HG03442 (cell line): ENCODE measurements around the gene GIT1.

ENCODE experiments used
- ATAC-seq: cut with Tn5 transposase; IDR thresholded peaks from one replicate; pipeline ENCODE4 v1.9.1; 2021; ENCODE audit warnings: mild to moderate bottlenecking, moderate library complexity; ENCODE audit not compliant: unreplicated experiment

The GIT1 gene, protein sequence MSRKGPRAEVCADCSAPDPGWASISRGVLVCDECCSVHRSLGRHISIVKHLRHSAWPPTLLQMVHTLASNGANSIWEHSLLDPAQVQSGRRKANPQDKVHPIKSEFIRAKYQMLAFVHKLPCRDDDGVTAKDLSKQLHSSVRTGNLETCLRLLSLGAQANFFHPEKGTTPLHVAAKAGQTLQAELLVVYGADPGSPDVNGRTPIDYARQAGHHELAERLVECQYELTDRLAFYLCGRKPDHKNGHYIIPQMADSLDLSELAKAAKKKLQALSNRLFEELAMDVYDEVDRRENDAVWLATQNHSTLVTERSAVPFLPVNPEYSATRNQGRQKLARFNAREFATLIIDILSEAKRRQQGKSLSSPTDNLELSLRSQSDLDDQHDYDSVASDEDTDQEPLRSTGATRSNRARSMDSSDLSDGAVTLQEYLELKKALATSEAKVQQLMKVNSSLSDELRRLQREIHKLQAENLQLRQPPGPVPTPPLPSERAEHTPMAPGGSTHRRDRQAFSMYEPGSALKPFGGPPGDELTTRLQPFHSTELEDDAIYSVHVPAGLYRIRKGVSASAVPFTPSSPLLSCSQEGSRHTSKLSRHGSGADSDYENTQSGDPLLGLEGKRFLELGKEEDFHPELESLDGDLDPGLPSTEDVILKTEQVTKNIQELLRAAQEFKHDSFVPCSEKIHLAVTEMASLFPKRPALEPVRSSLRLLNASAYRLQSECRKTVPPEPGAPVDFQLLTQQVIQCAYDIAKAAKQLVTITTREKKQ

GRCh38 chr17:29589524-29590410 is at the start of gene GIT1:
Gene GIT1 (minus strand): TSS chr17:29589648. CDS start chr17:29589378, 270 bp downstream.
- peak; percentile 56 for ATAC-seq

DNA sequence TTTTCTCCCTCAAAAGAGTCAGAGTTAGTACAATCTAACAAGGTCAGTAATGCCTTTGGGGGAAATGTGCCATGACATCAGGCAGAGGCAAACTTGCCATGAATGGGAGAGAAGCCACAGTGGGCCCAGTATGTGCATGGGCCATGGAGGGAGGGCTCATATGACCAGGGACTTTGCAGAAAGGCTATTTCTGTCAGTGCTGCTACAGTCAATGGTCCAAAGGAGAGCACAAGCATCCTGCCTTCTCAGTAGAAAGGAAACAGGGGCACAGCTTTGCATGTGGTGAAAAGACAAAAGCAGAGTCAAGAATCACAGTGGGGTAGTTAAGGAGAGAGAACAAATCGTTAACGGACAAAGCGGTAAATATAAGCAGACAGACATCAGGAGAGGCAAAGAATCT is 44.4 kb upstream of the GIT1 start:
- ATAC-seq = no peak

DNA sequence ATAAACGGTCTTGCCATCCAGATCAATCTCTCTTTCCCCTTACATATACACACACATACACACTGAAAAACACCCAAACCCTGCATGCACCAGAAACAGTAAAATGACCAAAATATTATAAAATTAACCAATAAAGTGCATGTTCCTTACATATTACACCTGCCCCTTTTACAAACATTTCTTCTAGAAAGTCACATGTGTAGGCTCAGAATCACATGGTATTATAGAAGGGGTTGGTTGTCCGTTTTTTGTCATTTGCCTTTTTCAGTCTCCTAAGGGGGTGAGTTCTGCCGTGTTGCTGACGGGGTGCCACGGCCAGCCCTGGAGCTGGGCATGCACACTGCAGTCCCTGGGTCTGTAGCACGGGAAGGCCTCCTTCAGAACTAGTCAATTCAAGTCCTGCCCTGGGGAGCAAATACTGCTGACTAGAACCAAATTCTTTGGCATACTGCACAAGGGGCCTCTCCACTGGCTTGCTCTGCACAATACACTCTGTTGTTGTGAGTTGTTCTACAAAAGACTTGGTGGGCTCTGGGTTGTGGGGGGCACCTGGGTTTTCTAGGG is 41.3 kb upstream of the GIT1 start:
- ATAC-seq = no peak

- ATAC-seq = no peak
These were observed 40.4 kb upstream of the GIT1 start for GRCh38 chr17:29629839-29630238.

GRCh38 chr17:29628644-29629043 is 39.2 kb upstream of the GIT1 start:
- ATAC-seq = no peak

GRCh38 chr17:29627951-29628350 is 38.5 kb upstream of the GIT1 start:
- ATAC-seq = no peak

DNA sequence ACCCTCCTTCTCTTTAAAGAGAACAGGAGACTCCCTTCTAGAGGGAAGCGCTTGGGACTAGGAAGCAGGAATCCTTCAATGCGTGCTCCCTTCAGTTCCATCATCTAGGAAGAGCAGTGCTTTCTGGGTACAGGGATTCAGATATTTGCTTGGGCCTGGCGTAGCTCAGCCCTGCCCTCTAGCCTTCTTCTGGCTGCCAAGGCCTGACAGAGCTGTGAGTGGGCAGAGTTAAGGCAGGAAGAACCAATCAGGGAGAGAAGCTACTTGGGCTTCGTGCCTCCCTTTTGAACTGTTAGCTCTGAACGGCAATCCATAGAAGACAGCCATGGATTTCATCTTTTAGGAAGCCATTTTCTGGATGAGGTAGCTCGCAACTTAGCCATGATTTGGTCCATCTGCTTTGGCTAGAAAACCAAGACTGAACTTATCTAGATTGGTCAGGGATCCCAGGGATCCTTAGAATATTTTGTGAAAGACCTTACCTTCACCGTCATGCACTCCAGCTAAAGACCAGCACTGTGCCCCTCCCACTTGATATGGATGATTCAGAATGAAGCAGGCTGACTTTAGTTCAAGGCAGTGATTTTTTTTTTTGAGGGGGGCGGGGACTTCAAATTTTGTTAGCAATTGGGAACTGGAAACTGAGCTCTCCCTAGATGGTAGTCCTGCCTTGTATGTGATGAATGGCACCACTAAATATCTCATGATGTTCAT is 35.7 kb upstream of the GIT1 start:
- ATAC-seq = no peak

DNA sequence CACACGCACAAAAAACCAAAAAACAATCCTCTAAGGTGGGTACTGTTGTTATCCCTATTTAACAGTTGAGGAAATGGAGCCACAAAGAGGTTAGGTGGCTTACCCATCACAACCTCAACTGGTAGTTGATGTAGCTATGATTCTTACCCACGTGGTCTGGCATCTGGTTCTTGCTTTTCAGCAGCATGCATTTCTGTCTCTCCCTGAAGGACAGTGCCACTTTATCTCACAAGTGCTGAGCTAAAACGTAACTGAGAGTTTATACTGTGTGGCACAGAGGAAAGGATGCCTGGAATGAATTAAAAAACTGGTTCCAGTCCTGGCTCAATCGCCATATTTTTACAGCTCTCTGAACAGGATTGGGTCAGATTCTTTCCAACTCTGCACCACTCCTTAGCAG is 35.1 kb upstream of the GIT1 start:
- no peak for ATAC-seq

DNA sequence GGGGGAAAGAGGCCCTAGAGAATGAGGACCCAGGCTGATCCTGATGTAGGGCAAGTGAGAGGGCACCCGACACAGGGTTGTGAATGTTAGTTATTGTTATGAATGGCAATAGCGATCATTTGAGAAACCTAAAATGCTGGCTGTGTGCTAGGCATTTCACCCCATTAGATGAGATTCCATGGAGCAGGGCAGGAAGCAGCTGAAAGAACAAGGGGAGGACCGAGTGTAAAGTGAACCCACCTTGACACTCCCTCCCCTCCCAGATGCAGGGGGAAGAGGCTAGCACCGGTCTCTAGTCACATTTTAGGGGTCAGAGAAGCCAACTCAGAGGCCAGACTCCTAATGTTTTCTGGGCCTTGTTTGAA is 33.8 kb upstream of the GIT1 start:
- no peak for ATAC-seq

- peak; percentile 37 for ATAC-seq
These were observed 33.2 kb upstream of the GIT1 start, which contains the start of gene CORO6 for GRCh38 chr17:29622337-29623282. Gene CORO6 (minus strand): TSS chr17:29622912. CDS start chr17:29621421, 1,491 bp downstream.

GRCh38 chr17:29621751-29622194 is 32.3 kb upstream of the GIT1 start:
- no peak for ATAC-seq

DNA sequence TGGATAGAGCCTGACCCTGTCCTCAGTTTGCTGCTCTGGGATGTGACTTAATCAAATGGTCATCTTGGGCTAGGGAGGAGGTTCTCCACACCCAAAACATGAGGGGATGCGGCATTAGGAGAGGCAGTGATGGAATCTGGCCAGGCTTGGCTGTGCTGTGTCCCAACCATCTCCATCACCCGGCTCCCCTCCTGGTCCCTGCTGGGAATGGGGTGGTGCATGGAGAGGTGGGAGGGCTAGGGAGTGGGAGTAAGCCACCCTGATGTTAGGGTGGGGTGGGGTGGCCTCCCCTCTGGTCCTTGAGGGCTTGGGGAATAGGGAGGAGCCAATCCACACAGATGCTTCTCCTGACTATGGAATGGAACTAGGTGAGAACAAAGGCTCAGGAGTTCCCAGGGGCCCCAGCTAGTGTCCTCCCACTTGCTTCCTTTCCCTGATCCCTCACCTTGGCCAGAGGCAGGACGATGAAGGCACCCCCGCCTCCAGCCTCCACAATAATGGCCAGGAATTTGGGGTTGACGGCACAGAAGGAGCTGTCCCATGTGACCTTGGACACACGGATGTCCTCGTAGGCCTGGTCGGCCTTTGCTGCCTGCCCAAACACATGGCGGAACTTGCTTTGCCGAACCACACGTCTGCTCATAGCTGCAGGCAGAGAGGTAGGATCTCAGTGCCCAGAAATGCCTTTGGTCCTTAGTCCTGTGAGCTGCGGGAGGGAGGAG is 31.5 kb upstream of the GIT1 start:
- ATAC-seq = no peak

GRCh38 chr17:29620271-29620670 is 30.8 kb upstream of the GIT1 start:
- no peak for ATAC-seq

DNA sequence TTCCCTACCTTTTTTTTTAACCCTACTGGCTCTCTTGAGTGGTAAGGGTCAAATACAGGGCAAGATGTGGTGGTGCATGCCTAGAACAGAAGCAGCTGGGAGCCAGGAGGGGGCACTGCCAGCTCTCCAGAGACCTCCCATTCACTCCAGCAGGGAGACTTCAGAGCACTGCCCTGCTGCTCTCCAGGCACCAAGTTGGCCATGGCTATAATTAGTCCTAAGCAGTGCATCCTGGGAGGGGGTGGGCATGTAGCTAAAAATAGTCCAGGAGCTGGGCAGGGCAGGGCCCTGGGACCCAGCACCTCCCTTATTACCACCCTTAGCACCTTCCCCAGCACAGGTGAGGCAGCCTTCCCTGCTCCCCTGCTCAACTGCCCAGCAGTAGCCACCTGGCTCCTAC is 29.8 kb upstream of the GIT1 start:
- ATAC-seq = no peak

DNA sequence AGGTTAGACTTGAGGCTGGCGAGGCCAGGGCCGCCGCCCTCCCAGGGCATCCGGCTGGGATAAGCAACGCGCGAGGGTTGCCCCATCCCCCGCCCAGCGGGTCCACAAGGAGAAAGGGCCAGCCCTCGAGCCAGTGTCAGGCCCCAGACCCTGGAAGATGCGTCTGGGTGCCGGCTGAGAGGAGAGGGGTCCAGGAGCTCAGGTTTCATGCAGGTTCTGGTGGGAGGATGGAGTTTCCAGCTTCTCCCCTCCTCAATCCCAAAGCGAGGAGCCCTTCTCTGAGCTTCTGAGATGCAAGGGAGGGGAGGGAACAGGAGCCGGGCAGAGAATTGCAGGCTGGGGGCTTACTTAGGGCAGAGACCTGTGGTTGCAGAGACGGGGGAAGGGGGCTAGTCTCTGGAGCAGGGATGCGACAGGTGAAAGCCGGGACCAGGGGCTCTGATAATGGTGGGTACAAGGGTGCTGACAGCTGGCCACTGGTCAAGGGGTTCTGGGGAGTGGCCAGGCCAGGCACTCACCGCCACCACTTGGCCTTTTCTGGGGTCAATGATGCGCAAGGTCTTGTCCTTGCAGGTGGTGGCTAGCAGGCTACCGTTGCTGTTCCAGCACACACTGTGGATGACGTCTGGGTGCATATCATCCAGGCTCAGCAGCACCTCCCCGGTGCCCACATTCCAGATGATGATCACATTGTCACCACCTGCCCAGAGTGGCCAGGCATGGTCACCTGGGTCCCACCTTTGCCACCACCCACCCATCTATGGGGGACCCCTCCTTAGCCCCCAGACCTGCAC is 29.0 kb upstream of the GIT1 start:
- no peak for ATAC-seq

DNA sequence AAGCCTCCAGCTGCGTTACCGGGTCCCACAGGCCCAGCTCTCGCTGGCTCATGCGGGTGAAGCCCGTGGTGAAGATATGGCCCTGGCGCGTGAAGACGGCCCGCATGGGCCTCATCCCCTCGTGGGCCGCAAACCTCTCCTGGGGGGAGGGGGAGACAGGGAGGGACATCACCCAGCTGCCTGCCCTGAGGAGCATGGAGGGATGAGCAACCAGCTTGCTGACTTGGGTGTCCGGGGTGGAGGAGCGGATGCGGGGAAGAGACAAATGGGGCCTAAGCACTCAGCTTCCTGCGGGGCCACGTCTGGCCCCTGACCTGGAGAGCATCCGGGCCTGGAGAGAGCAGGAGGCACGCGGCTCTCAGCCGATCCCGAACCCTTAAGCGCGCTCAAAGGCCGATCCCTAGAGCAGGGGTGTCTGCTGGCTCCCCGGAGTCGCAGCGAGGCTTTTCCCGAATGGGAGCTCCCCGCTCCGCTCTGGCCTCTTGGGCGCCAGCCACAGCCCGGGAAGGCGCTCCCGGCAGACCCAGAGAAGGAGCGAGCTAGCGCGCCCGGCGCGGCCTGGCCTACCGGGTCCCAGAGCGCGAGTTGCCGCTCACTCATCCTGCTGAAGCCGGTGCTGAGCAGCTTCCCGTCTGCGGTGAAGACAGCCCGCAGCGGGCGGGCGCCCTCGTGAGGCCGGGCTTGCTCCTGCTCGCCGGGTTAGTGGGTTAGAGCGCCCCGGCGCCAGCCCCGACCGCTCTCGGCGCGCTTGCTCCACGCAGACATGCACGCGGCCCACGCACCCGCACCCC is 28.2 kb upstream of the GIT1 start:
- ATAC-seq = peak; percentile 26

GRCh38 chr17:29617125-29617480 is 27.7 kb upstream of the GIT1 start:
- ATAC-seq = peak; percentile 32
